Activated CD8-positive, alpha-beta T cell treated with anti-CD3 and anti-CD28 coated beads for 36 hours (primary cell): ENCODE data around the gene CPSF4. TPM values are rescaled to one million over a fixed set of nuclear protein-coding genes. Genes with fewer than 3 reads are reported as not detected.

ENCODE experiments used
- ATAC-seq: fragments of 200-7000 bp; cut with Tn5 transposase; one replicate; pipeline ENCODE4 v1.10.0; 2021; ENCODE audit warnings: mild to moderate bottlenecking, moderate library complexity
- CTCF ChIA-PET: fragments of 350-600 bp; sonication (Branson Sonifier 250); formaldehyde crosslinking; loops from one replicate; lab custom pipeline; 2021; ENCODE audit warnings: antibody characterized with exemption; lab: Charles Lee
- POLR2A ChIA-PET: fragments of 350-600 bp; sonication (Branson Sonifier 250); formaldehyde crosslinking; loops from one replicate; lab custom pipeline; 2021; ENCODE audit warnings: antibody characterized with exemption; lab: Charles Lee
- DNase-seq: peaks from one replicate; pipeline ENCODE4 v3.0.0-alpha.2; 2020
- H3K27ac Mint-ChIP-seq: one replicate; pipeline ENCODE4 v1.8.0; 2021; ENCODE audit warnings: mild to moderate bottlenecking, mixed read lengths
- H3K27me3 Mint-ChIP-seq: one replicate; pipeline ENCODE4 v1.8.0; 2021; ENCODE audit warnings: mixed read lengths
- H3K36me3 Mint-ChIP-seq: one replicate; pipeline ENCODE4 v1.8.0; 2021; ENCODE audit warnings: low read depth, mixed read lengths
- H3K4me1 Mint-ChIP-seq: one replicate; pipeline ENCODE4 v1.8.0; 2021; ENCODE audit warnings: low read depth, mixed read lengths
- H3K4me3 Mint-ChIP-seq: one replicate; pipeline ENCODE4 v1.8.0; 2021; ENCODE audit warnings: mild to moderate bottlenecking, moderate library complexity, mixed read lengths
- H3K9me3 Mint-ChIP-seq: one replicate; pipeline ENCODE4 v1.8.0; 2021; ENCODE audit warnings: mixed read lengths
- intact Hi-C: fragments of 100-400 bp; cut with micrococcal nuclease; formaldehyde crosslinking; loops from one replicate; pipeline ENCODE4 v1.10.0; 2022
- total RNA-seq, 2 experiments: library from RNA; stranded (reverse); gene quantifications; one replicate each; pipeline ENCODE4 v1.2.3, GENCODE V29; 2021
- TF ChIP-seq, protein P1 (sequence below): fragments of 200-600 bp; IDR thresholded peaks from one replicate; pipeline ENCODE4 v1.8.0; 2022; ENCODE audit warnings: antibody characterized with exemption, mild to moderate bottlenecking

Gene CPSF4
- total RNA-seq, 2 experiments from 2014 or later = 62.3 to 64.6 TPM

DNA sequence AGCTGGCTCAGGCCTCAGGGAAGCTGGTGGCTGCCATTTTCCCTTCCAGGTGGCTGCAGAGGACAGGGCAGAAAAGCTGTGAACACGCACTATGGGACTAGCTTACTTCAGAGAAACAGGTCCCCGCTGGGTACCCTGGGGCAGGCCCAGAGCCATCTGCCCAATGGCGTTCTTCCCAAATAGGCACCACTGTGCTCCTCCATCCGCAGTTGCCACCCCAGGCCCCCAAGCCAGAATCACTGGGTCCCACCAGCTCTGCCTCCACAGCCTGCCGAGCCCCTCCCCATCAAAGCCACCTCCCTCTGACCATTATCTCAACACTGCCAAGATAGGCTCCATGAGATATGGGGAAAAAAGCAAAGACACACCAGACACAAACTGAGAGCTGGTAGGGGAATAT, 18.5 kb upstream of the CPSF4 start:
- no peaks in the 10 kb centered on the region for H3K27me3 Mint-ChIP-seq
- H3K36me3 Mint-ChIP-seq = peaks cover 41% of the 10 kb centered on the region
- intact Hi-C loops = no loop called here
- TF ChIP-seq, protein P1, sequence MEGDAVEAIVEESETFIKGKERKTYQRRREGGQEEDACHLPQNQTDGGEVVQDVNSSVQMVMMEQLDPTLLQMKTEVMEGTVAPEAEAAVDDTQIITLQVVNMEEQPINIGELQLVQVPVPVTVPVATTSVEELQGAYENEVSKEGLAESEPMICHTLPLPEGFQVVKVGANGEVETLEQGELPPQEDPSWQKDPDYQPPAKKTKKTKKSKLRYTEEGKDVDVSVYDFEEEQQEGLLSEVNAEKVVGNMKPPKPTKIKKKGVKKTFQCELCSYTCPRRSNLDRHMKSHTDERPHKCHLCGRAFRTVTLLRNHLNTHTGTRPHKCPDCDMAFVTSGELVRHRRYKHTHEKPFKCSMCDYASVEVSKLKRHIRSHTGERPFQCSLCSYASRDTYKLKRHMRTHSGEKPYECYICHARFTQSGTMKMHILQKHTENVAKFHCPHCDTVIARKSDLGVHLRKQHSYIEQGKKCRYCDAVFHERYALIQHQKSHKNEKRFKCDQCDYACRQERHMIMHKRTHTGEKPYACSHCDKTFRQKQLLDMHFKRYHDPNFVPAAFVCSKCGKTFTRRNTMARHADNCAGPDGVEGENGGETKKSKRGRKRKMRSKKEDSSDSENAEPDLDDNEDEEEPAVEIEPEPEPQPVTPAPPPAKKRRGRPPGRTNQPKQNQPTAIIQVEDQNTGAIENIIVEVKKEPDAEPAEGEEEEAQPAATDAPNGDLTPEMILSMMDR = no peak
- POLR2A ChIA-PET = interaction anchor here (0.8 to 1.6 kb wide), 2 partner anchors 12 to 45 kb away, joined by 3 to 6 read pairs; partner anchors contain the start of genes BUD31 and PDAP1
- DNase-seq = no peak
- CTCF ChIA-PET = interaction anchor here (1.0 to 1.7 kb wide), 2 partner anchors 11 to 41 kb away, joined by 3 to 4 read pairs; partner anchors contain the start of genes BUD31 and PDAP1
- H3K27ac Mint-ChIP-seq = no peak overlapping the region
- H3K4me3 Mint-ChIP-seq = no peak overlapping the region
- ATAC-seq = no peak
- no peaks in the 10 kb centered on the region for H3K9me3 Mint-ChIP-seq
- H3K4me1 Mint-ChIP-seq = peaks cover 3% of the 10 kb centered on the region

DNA sequence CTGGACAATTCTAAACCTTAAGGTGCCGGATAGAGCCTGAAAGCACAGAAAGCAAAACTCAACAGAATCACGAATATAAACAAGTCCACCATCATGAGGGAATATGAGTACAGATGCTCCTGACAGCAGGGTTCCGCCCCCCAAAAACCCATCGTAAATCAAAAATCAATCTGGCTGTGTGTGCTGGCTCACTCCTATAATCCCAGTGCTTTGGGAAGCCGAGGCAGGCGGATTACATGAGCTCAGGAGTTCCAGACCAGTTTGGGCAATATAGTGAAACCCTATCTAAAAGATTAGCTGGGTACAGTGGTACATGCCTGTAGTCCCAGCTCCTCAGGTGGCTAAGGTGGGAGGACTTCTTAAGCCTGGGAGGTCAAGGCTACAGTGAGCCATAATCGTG, 17.8 kb upstream of the CPSF4 start:
- CTCF ChIA-PET = interaction anchor here (1.7 kb wide), 1 partner anchor 40 kb away, joined by 4 read pairs; no protein-coding TSS in a partner anchor
- intact Hi-C loops = no loop called here
- Mint-ChIP-seq H3K27ac (no peak overlapping the region), H3K36me3 (peaks cover 41% of the 10 kb centered on the region), H3K9me3 (no peaks in the 10 kb centered on the region), H3K27me3 (no peaks in the 10 kb centered on the region), H3K4me1 (peaks cover 2% of the 10 kb centered on the region), H3K4me3 (no peak overlapping the region)
- DNase-seq (no peak), ATAC-seq (no peak)
- TF ChIP-seq, protein P1 = no peak
- POLR2A ChIA-PET = interaction anchor here (0.8 to 1.6 kb wide), 2 partner anchors 13 to 44 kb away, joined by 3 to 6 read pairs; partner anchors contain the start of genes BUD31 and PDAP1

DNA sequence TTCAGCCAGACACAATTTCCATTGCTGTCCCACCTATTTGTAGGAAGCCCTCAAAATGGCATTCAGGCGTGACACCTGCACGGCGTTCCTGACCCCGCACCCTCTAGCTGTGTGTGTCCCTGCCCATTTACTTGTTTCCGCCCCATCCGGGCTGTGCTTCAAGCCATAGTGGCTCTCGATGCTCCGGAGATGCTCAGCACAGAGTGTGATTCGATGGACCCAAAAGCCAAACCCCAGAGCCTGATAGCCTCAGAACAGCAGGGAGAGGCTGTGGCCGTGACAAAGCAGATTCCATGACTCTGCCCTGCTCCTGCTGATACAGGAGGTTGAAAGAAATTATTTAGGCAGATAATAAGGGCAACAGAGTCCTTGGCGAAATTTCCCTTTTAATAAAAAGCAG, 16.6 kb upstream of the CPSF4 start:
- TF ChIP-seq, protein P1 = no peak
- POLR2A ChIA-PET = interaction anchor here (0.6 to 1.2 kb wide), 4 partner anchors 12 to 486 kb away, joined by 3 to 5 read pairs (median 4); partner anchors contain the start of genes BUD31 and PDAP1
- H3K4me3 Mint-ChIP-seq = no peak overlapping the region

DNA sequence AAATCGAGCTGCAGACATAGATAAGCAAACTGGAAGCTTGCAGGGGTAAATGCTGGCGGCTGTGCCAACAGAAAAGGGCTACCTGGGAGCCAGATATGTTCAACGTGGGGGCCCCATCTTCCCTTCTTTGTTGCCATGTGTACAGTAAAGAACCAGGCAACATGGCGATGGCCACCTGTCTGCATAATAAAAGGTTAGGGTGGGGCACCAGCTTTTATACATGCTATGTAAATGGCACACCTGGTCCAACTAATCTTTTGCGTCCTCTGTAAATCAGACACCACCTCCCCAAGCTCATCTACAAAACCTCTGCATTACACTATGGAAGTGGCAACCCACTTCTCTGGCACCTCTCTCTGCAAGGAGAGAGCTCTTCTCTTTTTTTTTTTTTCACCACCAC, 16.1 kb upstream of the CPSF4 start:
- intact Hi-C loops = no loop called here
- DNase-seq (no peak), ATAC-seq (no peak)
- Mint-ChIP-seq H3K27ac (no peak overlapping the region), H3K4me1 (no peaks in the 10 kb centered on the region), H3K9me3 (no peaks in the 10 kb centered on the region), H3K27me3 (no peaks in the 10 kb centered on the region), H3K36me3 (peaks cover 28% of the 10 kb centered on the region), H3K4me3 (no peak overlapping the region)
- TF ChIP-seq, protein P1 = no peak
- POLR2A ChIA-PET = interaction anchor here (0.6 to 1.4 kb wide), 5 partner anchors 12 to 485 kb away, joined by 3 to 5 read pairs (median 3); partner anchors contain the start of genes BUD31 and PDAP1
- CTCF ChIA-PET = no interaction called here

More for the DNA sequence above, 16.6 kb upstream of the CPSF4 start:
- Mint-ChIP-seq H3K27ac (peak overlapping the region; percentile 14), H3K4me1 (no peaks in the 10 kb centered on the region), H3K9me3 (no peaks in the 10 kb centered on the region), H3K36me3 (peaks cover 32% of the 10 kb centered on the region), H3K27me3 (no peaks in the 10 kb centered on the region)
- DNase-seq (no peak), ATAC-seq (no peak)
- CTCF ChIA-PET = no interaction called here
- intact Hi-C loops = no loop called here

DNA sequence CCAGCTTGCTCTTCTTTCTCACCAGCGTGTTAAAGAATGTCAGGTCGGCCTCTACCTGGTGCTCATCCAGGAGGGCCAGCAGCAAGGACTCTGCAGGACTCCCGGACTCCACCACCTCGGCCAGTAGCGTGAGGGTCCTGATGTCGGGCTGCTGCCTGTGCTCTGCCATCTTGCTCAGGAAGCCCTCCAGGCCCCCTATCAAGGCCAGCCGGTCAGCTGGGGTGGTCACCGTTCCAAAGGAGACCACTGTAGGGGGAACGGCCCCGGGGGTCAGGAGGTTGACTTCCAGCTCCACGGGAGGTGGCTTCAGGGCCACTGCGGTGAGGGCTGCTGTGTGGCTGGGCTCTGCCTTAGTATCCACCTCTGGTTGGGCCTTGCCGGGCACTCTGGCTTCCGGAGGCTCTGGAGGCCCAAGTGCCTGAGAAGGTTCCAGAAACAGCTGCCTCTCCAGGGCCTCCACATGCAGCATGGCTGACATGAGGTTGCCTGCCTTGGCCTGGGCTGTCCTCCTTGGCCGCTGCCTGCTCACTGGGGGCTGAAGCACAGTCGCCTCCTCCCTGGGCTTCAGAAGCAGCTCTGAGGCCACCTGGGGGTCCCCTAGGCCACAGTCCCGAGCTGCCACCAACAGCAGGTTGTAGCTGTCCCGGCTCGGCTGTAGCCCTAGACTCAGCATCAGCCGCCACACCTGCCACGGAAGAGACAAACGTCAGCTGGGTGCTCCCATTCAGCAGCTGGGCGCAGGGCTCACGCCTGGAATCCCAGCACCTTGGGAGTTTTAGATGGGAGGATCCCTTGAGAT, 13.6 kb upstream of the CPSF4 start:
- ATAC-seq (no peak), DNase-seq (no peak)
- Mint-ChIP-seq H3K36me3 (peaks cover 22% of the 10 kb centered on the region), H3K27ac (no peak overlapping the region), H3K27me3 (no peaks in the 10 kb centered on the region), H3K4me1 (no peaks in the 10 kb centered on the region), H3K4me3 (no peak overlapping the region), H3K9me3 (no peaks in the 10 kb centered on the region)
- ChIA-PET CTCF (no interaction called here), POLR2A (interaction anchor here (1.1 kb wide), 1 partner anchor 13 kb away, joined by 3 read pairs; the partner anchor contains the start of genes CPSF4 and PTCD1)
- TF ChIP-seq, protein P1 = no peak
- intact Hi-C loops = no loop called here
